RPMI8226 (cell line): ENCODE data around the gene EDC4.
"Not testable (repeated sequence)": the region's sequence is repeated elsewhere in the genome, so short reads cannot be mapped to it uniquely, and the experiment has no call there.

Experiments
- DNase-seq: peaks from one replicate; pipeline ENCODE4 v3.0.0-alpha.2; 2015

EDC4 gene

DNA sequence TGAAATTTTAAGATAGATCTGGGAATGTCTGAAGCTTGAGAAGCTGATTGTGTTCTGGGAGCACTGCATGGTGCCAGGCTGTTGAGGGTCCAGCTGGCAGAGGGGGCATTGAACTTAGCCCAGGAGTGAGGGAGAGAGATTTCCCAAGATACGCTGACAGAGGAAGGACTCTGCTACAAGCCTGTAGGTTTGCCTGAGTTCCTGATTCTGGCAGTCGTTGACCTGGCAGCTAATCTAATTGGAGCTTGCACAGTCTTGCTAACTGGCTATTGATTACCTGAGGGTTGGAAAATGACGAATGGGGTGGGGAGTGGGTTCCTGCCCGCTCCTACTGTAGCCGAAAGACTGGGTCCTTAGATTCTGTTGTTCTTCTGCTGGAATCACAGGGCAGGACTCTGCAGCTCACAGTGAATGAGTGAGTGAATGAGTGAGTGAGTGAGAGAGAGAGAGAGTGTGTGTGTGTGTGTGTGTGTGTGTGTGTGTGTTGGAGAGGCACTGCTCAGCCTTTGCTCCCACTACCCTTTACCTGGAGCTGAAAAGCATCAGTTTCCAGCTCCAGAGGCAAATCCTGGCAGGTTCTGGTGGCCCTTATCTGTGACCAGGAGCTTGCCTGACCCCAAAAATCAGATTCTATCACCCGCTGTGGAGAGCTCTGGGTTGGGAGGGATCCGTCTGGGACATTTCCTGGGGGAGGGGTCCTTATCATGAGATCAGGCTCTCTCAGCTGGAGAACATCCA is 42.1 kb downstream of the EDC4 start:
- no peak for DNase-seq

GRCh38 chr16:67915496-67915769 is 42.6 kb downstream of the EDC4 start:
- not testable (repeated sequence) for DNase-seq

DNA sequence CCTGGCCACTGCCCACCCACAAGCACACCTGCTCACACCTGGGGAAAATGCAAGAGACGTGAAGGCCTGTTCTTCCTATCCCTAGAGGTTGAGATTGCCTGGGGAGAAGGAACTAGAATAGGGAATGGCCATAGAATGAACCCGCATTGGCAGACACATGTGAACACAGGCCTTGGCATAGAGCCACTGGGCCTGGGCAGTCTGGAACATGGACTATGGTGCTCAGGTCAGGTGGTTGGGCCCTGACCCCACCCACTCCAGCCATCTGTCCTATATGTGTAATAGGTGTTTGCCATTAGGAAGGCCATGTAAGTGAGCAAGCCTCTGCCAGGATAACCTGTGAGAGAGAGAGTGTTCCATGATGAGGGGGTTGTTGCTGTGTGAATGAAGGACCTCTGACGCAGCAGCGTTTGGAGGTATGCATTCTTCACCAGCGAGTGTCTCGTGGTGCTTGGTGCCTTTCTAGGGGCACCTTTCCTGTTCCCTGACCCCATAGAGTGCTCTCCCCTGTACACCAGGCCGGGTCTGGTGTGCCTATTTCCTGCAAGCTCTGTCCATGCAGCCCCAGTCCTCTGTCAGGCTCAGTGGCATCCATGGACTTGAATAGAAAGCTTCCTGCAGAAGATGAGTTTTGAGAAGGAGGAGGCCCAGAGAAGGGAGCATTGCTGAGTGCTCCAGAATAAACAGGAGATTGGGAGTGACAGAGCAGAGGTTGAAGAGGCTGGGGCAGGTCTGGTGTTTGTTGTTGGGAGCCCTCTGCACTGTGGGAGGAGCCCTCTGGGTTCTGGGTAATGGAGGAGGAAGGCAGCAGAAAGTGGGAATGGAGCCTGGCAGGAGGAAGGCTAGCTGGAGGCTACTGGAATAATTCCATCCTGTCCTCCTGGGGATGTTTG is 43.2 kb downstream of the EDC4 start:
- no peak for DNase-seq

GRCh38 chr16:67917140-67917851 is 44.4 kb downstream of the EDC4 start:
- no peak for DNase-seq

GRCh38 chr16:67917852-67918236 is 45.0 kb downstream of the EDC4 start:
- no peak for DNase-seq

GRCh38 chr16:67919622-67920221 is 46.9 kb downstream of the EDC4 start:
- no peak for DNase-seq

DNA sequence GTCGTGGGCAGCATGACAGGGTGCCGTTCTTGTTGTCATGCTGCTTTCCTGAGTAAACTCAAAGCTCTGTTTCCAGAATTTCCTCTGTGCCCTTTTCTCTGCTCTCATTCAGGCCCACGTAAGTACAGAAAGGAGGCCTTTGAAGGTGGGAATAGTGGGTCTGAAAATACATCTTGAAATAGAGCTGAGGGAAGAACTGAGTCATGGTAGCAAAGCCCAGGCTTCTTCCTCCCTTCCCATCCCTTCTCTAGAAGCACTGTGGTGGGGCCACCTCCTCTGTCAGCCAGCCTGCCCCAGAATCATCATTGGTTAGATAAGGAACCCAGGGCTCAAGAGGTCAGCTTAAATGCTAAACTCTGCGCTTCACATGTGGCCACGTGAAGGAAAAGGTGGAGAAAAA is 49.4 kb downstream of the EDC4 start:
- no peak for DNase-seq

- peak; percentile 74 for DNase-seq
Measured at GRCh38 chr16:67922740-67923139, 49.9 kb downstream of the EDC4 start.

DNA sequence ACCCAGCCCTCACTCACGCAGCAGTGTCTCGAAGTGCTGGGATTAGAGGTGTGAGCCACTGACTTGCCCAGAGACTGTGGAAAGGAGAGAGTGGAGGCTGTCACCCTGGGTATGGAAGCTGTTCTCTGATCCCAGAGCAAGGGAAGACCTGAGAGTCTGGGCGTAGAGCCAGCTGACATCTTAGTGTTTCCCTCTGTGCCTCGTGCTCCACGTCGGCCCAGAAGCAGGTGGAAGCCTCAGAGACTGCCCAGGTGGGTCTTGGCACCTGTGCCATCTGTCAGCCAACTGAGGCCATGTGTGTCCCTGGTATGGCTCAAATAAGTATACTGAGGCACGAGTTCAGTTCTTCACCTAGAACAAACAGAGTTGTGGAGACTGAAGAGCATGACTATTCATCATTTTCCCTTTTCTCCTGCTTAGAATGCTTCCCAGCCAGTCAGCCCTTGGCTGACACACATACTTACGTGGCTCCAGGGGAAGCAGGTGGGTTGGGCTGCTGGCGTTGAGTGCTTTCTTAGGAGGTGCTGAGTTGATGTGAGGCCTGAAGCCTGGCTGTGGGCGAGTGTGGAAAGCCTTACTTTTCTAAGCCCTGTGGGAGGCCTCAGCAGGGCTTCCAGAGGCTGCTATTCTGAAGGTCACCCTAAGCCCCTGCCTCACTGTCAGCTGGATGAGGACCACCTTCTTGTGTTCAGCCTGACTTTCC is 50.7 kb downstream of the EDC4 start:
- DNase-seq, result peak; percentile 86

DNA sequence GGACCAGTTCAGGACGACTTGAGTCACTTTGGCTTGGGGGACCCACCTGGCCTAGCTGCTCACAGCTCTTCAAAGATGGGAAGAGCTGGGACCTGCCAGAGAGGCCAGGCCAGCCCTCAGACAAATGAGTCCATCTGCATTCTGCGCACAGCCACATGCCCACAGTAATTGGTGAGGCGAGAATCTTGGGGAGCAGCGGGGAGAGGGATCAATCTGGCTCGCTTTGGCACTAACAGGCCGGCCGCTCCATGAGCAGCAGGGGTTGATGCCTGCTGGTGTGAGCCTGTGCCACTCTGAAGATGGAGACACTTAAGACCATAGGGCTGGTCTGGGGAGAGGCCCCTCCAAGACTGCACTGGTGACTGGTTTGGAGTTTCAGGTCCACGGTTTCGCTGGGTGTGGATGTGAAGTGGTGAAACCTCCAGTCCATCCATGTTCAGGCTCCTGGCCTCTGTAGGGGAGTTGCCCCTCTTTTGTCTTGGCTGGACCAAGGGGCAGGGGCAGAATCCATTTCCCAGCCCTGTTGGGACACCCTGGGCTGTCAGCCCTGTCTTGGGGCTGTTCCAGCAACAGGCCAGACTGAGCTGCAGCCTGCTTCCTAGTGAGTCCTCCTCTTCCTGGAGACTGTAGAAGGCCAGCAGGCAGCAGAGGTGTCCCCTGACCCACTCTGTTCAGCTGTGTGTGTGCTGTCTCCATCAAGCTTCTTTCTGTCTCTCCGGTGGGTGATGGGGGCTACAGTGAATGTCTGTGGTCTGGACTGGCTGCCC is 51.5 kb downstream of the EDC4 start:
- DNase-seq, result no peak

DNA sequence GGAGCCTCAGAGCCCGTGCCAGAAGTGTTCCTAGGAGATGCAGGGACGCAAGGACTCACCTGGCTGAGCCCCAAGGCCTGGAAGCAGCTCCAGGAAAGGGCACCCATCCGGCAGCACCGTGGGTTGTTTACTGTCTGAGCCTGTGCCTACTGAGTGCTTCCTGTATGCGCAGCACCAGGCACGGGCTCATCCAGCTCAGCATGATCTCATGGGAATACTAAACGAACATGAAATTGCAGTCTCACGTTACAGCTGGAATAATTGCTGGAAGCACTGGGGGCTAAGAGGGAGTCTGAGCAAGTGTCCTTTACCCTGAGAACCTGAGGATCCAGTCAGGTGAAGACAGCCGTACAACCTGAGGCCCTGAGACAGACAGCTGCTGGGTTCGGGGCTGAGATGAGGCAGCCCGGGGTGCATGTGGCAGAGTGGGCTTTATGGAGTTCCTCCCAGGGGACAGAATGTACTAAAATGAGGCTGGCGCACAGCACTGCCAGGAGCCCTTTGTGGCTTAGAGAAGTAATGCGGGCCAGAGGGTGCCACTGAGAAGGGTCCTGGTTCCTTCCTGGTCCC is 53.4 kb downstream of the EDC4 start:
- DNase-seq, result no peak

- no peak for DNase-seq
Measured at GRCh38 chr16:67927131-67927941, 54.5 kb downstream of the EDC4 start.

GRCh38 chr16:67928147-67928546 is 55.3 kb downstream of the EDC4 start:
- no peak for DNase-seq

DNA sequence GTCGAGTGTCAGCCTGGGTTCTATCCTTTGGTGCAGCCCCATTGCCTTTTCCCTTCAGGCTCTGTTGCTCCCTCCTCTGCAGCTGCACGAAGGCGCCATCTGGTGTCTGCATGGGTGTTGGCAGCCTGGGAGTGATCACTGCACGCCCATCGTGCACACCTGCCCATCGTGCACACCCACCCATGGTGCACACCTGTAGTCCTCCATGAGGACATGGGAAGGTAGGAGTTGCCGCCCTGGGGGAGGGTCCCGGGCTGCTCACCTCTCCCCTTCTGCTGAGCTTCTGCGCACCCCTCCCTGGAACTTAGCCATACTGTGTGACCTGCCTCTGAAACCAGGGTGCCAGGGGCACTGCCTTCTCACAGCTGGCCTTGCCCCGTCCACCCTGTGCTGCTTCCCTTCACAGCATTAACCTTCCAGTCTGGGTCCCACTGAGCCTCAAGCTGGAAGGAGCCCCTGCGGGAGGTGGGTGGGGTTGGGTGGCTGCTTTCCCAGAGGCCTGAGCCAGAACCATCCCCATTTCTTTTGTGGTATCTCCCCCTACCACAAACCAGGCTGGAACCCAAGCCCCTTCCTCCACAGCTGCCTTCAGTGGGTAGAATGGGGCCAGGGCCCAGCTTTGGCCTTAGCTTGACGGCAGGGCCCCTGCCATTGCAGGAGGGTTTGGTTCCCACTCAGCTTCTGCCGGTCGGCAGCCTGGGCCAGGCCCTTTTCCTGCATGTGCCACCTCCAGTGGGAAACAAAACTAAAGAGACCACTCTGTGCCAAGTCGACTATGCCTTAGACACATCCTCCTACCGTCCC is 55.9 kb downstream of the EDC4 start:
- DNase-seq, result peak; percentile 87

DNA sequence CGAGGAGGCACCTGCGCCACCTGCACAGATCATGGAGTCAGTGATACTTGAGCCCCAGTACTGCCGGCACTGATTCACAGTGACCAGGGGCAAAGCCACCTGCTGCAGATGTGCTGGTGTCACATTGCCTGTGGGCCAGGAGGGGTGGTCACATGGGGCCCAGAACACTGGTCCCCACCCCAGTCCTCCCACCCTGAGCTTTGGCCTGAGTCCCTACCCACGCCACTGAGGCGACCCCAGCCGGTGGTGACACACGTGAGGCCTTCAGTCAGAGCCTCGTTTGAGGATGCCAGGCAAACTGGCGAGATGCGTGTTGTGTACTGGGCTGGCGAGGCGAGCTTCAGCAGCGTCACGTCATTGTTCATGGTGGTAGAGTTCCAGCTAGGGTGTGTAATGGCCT is 57.3 kb downstream of the EDC4 start:
- DNase-seq, result no peak

DNA sequence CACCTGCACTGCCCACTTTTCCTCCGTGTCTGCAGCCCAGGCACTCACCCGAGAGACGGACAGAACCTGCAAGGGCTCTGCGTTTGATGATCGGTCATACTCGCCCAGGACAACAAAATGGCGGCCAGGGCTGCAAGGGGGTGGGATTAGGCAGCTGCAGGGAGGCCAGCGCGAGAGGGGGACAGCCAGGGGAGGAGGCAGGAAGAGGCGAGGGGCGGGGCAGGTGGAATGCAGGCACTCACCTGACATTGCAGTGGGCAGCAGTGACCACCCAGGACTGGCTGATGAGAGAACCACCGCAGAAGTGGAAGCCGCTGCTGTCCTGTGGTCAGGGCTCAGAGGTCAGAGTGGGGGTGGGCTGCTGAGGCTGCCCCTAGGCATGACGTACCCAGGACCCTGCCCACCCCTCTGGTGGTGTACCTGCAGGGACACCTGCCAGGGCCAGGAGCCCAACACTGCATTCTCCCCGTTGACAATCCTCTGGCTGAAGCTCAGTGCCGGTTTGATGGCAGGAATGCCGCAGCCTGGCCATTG is 57.9 kb downstream of the EDC4 start:
- peak; percentile 1 for DNase-seq
